K562 (cell line): ENCODE data around the gene CYP11A1.

ENCODE experiments used
- CEBPZ ChIP-seq: fragments of 150-350 bp; IDR thresholded peaks from 2 replicates; pipeline ENCODE4 v1.6.1; 2014; ENCODE audit warnings: low read depth, mild to moderate bottlenecking, low read length, borderline replicate concordance
- CREB3 ChIP-seq: fragments of 450-650 bp; conservative IDR thresholded peaks from 2 replicates; pipeline ENCODE4 v1.6.1; 2016; ENCODE audit warnings: missing genetic modification characterization, low read depth, mild to moderate bottlenecking, missing compliant biosample characterization, moderate library complexity
- CTCF ChIP-seq, 3 experiments: IDR thresholded peaks in 2 of 3; conservative IDR thresholded peaks in 1 of 3; 2 replicates each; pipeline ENCODE4 v1.5.1; 2011 to 2012; ENCODE audit warnings: low read length in 3 of 3, mild to moderate bottlenecking in 3 of 3, control low read depth in 2 of 3, improper control_type of control experiment in 1 of 3, inconsistent platforms in 1 of 3, low read depth in 1 of 3, mixed read lengths in 1 of 3, moderate library complexity in 1 of 3; ENCODE audit not compliant: insufficient read depth in 2 of 3
- HCFC1 ChIP-seq: IDR thresholded peaks from 2 replicates; pipeline ENCODE4 v1.6.1; 2012; ENCODE audit warnings: low read depth, low read length, improper control_type of control experiment
- OTX1 ChIP-seq: fragments of 450-650 bp; formaldehyde crosslinking; IDR thresholded peaks from 2 replicates; pipeline ENCODE4 v1.4.0; 2022; ENCODE audit warnings: mild to moderate bottlenecking
- POLR2AphosphoS5 ChIP-seq: IDR thresholded peaks from 2 replicates; pipeline ENCODE4 v1.6.1; 2011; ENCODE audit warnings: mild to moderate bottlenecking, low read depth, low read length, moderate library complexity; ENCODE audit not compliant: control insufficient read depth, insufficient read depth

GRCh38 chr15:74382004-74382816 lies 14.8 kb upstream of the CYP11A1 start:
- TF ChIP-seq OTX1 (CRISPR knock-in tag) (no peak), POLR2AphosphoS5 (no peak), CREB3 (no peak), HCFC1 (no peak), CEBPZ (no peak), CTCF (IDR thresholded peaks at IDR 0.05 in 2 of 3, conservative IDR thresholded peaks at IDR 0.05 in 1 of 3; ENCODE audit: insufficient read depth in 2 of 3, low read depth in 1 of 3, low read length in 3 of 3) (peak; percentile 96 to 98 (median 97))
